GM12865 (cell line): ENCODE measurements around the gene USP43.

ENCODE experiments used
- DNase-seq: peaks from one replicate; pipeline ENCODE4 v3.0.0; 2010; ENCODE audit warnings: low read depth
- H3K4me3 ChIP-seq: 2 replicates; pipeline ENCODE4 v1.5.1; 2011; ENCODE audit warnings: mild to moderate bottlenecking, low read depth, low read length, control low read depth
- TF ChIP-seq, protein P1 (sequence below): IDR thresholded peaks from 2 replicates; pipeline ENCODE4 v1.5.1; 2011; ENCODE audit warnings: low read length, control low read depth, low read depth, inconsistent platforms; ENCODE audit not compliant: insufficient read depth; ENCODE audit errors: missing control alignments

USP43 gene

GRCh38 chr17:9766970-9767369, 121.7 kb downstream of the USP43 start:
- no peak overlapping the region for H3K4me3 ChIP-seq
- TF ChIP-seq, protein P1, sequence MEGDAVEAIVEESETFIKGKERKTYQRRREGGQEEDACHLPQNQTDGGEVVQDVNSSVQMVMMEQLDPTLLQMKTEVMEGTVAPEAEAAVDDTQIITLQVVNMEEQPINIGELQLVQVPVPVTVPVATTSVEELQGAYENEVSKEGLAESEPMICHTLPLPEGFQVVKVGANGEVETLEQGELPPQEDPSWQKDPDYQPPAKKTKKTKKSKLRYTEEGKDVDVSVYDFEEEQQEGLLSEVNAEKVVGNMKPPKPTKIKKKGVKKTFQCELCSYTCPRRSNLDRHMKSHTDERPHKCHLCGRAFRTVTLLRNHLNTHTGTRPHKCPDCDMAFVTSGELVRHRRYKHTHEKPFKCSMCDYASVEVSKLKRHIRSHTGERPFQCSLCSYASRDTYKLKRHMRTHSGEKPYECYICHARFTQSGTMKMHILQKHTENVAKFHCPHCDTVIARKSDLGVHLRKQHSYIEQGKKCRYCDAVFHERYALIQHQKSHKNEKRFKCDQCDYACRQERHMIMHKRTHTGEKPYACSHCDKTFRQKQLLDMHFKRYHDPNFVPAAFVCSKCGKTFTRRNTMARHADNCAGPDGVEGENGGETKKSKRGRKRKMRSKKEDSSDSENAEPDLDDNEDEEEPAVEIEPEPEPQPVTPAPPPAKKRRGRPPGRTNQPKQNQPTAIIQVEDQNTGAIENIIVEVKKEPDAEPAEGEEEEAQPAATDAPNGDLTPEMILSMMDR, result no peak
- DNase-seq, result no peak

GRCh38 chr17:9767432-9767991, 122.2 kb downstream of the USP43 start:
- TF ChIP-seq, protein P1, result no peak
- no peak overlapping the region for H3K4me3 ChIP-seq
- no peak for DNase-seq

DNA sequence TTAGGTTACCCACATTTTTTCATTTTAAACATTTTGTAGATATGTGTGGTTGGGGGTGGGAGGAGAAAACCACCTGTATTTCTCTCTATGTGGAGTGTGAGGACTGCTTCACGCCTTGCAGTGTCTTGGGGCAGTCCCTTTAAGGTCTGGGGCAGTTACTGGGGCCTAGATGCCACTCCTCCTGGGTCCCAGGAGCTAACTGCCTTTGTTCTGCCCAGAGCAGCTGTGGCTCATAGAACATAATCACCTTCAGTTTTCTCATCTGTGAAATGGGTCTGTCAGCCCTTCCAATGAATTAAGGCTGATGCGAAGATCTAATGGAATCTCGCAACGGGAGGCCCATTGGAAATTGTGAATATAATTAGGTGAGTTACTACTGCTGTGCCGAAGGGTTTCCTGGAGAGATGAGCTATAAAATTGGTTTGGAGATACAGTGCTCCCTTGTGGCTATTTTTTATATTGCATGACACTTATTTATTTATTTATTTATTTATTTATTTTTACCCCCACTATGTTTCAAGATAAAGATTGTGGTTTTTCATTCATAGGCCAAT, 123.1 kb downstream of the USP43 start:
- TF ChIP-seq, protein P1, result peak; percentile 30
- DNase-seq, result peak; percentile 33
- no peak overlapping the region for H3K4me3 ChIP-seq

DNA sequence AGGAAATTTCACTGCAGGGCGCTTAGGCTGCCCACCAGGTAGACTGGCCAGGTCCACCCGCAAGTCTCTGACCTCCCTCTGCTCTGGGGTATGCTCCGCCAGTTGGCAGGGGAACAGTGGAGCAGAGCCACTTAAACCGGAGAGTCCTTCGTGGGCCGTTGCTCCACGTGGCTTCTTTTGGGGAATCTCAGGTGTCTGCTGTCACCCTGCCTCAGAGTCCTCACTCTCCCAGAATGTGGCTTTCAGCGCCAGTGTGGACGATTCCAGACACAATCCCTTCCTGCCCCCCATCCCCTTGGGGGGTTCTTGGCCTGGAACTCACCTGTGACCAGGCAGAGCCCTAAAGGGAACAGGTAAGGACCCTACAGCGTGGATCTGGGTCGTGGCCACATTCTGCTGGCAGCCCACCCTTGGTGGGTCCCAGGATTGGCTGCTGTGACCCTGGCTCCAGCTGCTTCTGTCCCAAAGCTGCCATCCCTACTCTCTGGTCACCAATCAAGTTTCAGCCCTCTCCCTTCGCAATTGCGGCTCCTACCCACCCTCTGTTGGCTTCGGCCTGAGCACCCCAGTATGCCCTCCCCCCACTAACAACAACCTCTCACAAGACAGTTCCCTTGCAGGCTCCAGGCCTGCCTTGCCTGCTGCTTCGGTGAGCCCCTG, 123.8 kb downstream of the USP43 start:
- TF ChIP-seq, protein P1, result no peak
- no peak overlapping the region for H3K4me3 ChIP-seq
- no peak for DNase-seq

- no peak for DNase-seq
- H3K4me3 ChIP-seq, result no peak overlapping the region
- TF ChIP-seq, protein P1, result no peak
These were observed 126.1 kb downstream of the USP43 start for GRCh38 chr17:9771465-9771864.

- no peak overlapping the region for H3K4me3 ChIP-seq
- TF ChIP-seq, protein P1, result no peak
- DNase-seq, result no peak
These were observed 127.3 kb downstream of the USP43 start for GRCh38 chr17:9772658-9773057.
